A549 (cell line): ENCODE data around the gene MAN2C1. TPM values are rescaled to one million over a fixed set of nuclear protein-coding genes. Genes with fewer than 3 reads are reported as not detected.
"Not testable (repeated sequence)": the region's sequence is repeated elsewhere in the genome, so short reads cannot be mapped to it uniquely, and the experiment has no call there.

ENCODE experiments used
- ATAC-seq, 2 experiments: fragments of 200-7000 bp in 1 of 2; fragments of >200 bp in 1 of 2; cut with Nextera tagmentation in 1 of 2; cut with Tn5 transposase in 1 of 2; 3 replicates each; pipeline versions ENCODE4 v1.8.0 to v1.9.1; 2018 to 2020; ENCODE audit warnings: mild to moderate bottlenecking in 1 of 2, moderate library complexity in 1 of 2
- CTCF ChIA-PET: fragments of 300-600 bp; sonication (Branson Sonifier 250); formaldehyde crosslinking; extraction: SDS; loops from one replicate; lab custom pipeline; 2021; ENCODE audit warnings: antibody characterized with exemption, inconsistent platforms; lab: Yijun Ruan, JAX
- POLR2A ChIA-PET: fragments of 350-600 bp; formaldehyde crosslinking; extraction: SDS; loops from one replicate; lab custom pipeline; 2021; ENCODE audit warnings: antibody characterized with exemption, inconsistent platforms; lab: Yijun Ruan, JAX
- DNase-seq, 2 experiments: peaks; one replicate each; pipeline versions ENCODE4 v3.0.0 to v3.0.0-alpha.2; 2011 to 2016; ENCODE audit warnings: low read depth in 1 of 2, low spot score in 1 of 2
- FAIRE-seq: peaks from 2 replicates; lab custom pipeline; 2011; peaks lifted over from hg19 to GRCh38; lab: Jason Lieb, UNC
- H3K27ac ChIP-seq, 2 experiments: fragments of >200 bp; sonication (Bioruptor Twin); formaldehyde crosslinking; 3 replicates each; pipeline ENCODE4 v1.5.1; 2016 to 2017
- H3K4me1 ChIP-seq: fragments of >200 bp; sonication (Bioruptor Twin); formaldehyde crosslinking; 3 replicates; pipeline ENCODE4 v1.6.1; 2016
- H3K4me2 ChIP-seq: fragments of >200 bp; sonication (Bioruptor Twin); formaldehyde crosslinking; 3 replicates; pipeline ENCODE4 v1.6.1; 2016
- H3K4me3 ChIP-seq: fragments of >200 bp; sonication (Bioruptor Twin); formaldehyde crosslinking; 3 replicates; pipeline ENCODE4 v1.5.1; 2016
- H3K9me3 ChIP-seq: fragments of >200 bp; sonication (Bioruptor Twin); formaldehyde crosslinking; 3 replicates; pipeline ENCODE4 v1.6.1; 2016
- CBX2 ChIP-seq: fragments of 200-600 bp; sonication (generic); IDR thresholded peaks from 2 replicates; pipeline ENCODE4 v1.6.1; 2016; ENCODE audit warnings: low read depth, mild to moderate bottlenecking, borderline replicate concordance
- CBX8 ChIP-seq: fragments of 200-600 bp; sonication (generic); IDR thresholded peaks from 2 replicates; pipeline ENCODE4 v1.6.1; 2016
- CHD4 ChIP-seq: fragments of 200-600 bp; sonication (generic); IDR thresholded peaks from 2 replicates; pipeline ENCODE4 v1.6.1; 2016; ENCODE audit warnings: antibody characterized with exemption, mild to moderate bottlenecking, borderline replicate concordance
- EHF ChIP-seq: fragments of 250-450 bp; sonication (Bioruptor Pico); IDR thresholded peaks from 2 replicates; pipeline ENCODE4 v1.5.0; 2020; ENCODE audit warnings: mild to moderate bottlenecking
- FOSL2 ChIP-seq, 2 experiments: fragments of 450-650 bp in 1 of 2; fragments of >200 bp in 1 of 2; sonication (Bioruptor Twin) in 1 of 2; formaldehyde crosslinking; IDR thresholded peaks; 2 replicates each; pipeline versions ENCODE4 v1.5.0 to v1.6.1; 2016 to 2020; ENCODE audit warnings: mild to moderate bottlenecking in 1 of 2, moderate library complexity in 1 of 2
- FOXS1 ChIP-seq: fragments of 250-450 bp; sonication (Bioruptor Pico); IDR thresholded peaks from 2 replicates; pipeline ENCODE4 v1.5.0; 2020; ENCODE audit warnings: mild to moderate bottlenecking, moderate library complexity
- GATA3 ChIP-seq: IDR thresholded peaks from 2 replicates; pipeline ENCODE4 v1.6.1; 2012; ENCODE audit warnings: borderline replicate concordance
- HEYL ChIP-seq: fragments of 250-450 bp; sonication (Bioruptor Pico); IDR thresholded peaks from 2 replicates; pipeline ENCODE4 v1.8.0; 2021; ENCODE audit warnings: mild to moderate bottlenecking, moderate library complexity
- HOXA7 ChIP-seq: fragments of 250-450 bp; sonication (Bioruptor Pico); IDR thresholded peaks from 2 replicates; pipeline ENCODE4 v1.5.0; 2020; ENCODE audit warnings: mild to moderate bottlenecking, moderate library complexity
- HOXB13 ChIP-seq: fragments of 250-450 bp; sonication (Bioruptor Pico); IDR thresholded peaks from 2 replicates; pipeline ENCODE4 v1.5.0; 2020; ENCODE audit warnings: low read depth, mild to moderate bottlenecking, moderate library complexity
- JUN ChIP-seq, 2 experiments: fragments of >200 bp; sonication (Bioruptor Twin); formaldehyde crosslinking; IDR thresholded peaks; 2 replicates in 1 of 2; 3 replicates in 1 of 2; pipeline ENCODE4 v1.6.1; 2016 to 2017
- JUNB ChIP-seq: fragments of >200 bp; sonication (Bioruptor Twin); formaldehyde crosslinking; IDR thresholded peaks from 2 replicates; pipeline ENCODE4 v1.6.1; 2016
- MAFK ChIP-seq: fragments of 450-650 bp; IDR thresholded peaks from 2 replicates; pipeline ENCODE4 v1.6.1; 2014; ENCODE audit not compliant: partially characterized antibody
- MAZ ChIP-seq: fragments of 150-350 bp; IDR thresholded peaks from 2 replicates; pipeline ENCODE4 v1.6.1; 2014; ENCODE audit warnings: antibody characterized with exemption, low read depth, low read length, borderline replicate concordance
- MYC ChIP-seq: IDR thresholded peaks from 2 replicates; pipeline ENCODE4 v1.6.1; 2012; ENCODE audit warnings: mild to moderate bottlenecking, inconsistent platforms, low read length, improper control_type of control experiment, borderline replicate concordance
- POLR2A ChIP-seq: IDR thresholded peaks from 2 replicates; pipeline ENCODE4 v1.6.1; 2012; ENCODE audit warnings: mild to moderate bottlenecking, low read length
- RFX5 ChIP-seq: fragments of 450-650 bp; IDR thresholded peaks from 2 replicates; pipeline ENCODE4 v1.7.1; 2014; ENCODE audit warnings: antibody characterized with exemption, mild to moderate bottlenecking, moderate library complexity
- ZC3H11A ChIP-seq: fragments of 450-650 bp; IDR thresholded peaks from 2 replicates; pipeline ENCODE4 v1.6.1; 2014; ENCODE audit warnings: antibody characterized with exemption, mild to moderate bottlenecking
- ZFP36 ChIP-seq: fragments of 450-650 bp; IDR thresholded peaks from 2 replicates; pipeline ENCODE4 v1.6.1; 2014; ENCODE audit warnings: borderline replicate concordance; ENCODE audit not compliant: partially characterized antibody
- WGBS: methylation state at CpG from one replicate; pipeline ENCODE4 v1.1.6; 2017; ENCODE audit errors: missing lambda C conversion rate; 5-methylcytosine and 5-hydroxymethylcytosine counted together
- polyA plus RNA-seq, 4 experiments: library from polyadenylated mRNA; depleted of rRNA in 3 of 4; stranded (reverse); fragments of >200 nt; fragmentation: RNase III in 1 of 4; extraction: RNeasy Plus Mini Kit Qiagen cat#74134 plus additional on column Dnase treatment in 1 of 4; gene quantifications; 2 replicates in 3 of 4; 3 replicates in 1 of 4; pipeline ENCODE4 v1.2.3, GENCODE V29; 2011 to 2017
- TF ChIP-seq, protein P1 (sequence below): IDR thresholded peaks from 2 replicates; pipeline ENCODE4 v1.6.1; 2012; ENCODE audit warnings: low read depth, borderline replicate concordance
- TF ChIP-seq, protein P2 (sequence below): fragments of 200-600 bp; sonication (generic); IDR thresholded peaks from 2 replicates; pipeline ENCODE4 v1.6.1; 2016; ENCODE audit warnings: antibody characterized with exemption, mild to moderate bottlenecking, moderate library complexity
- TF ChIP-seq, protein P3 (sequence below): IDR thresholded peaks from 2 replicates; pipeline ENCODE4 v1.6.1; 2012
- TF ChIP-seq, protein P4 (sequence below): fragments of 450-650 bp; IDR thresholded peaks from 2 replicates; pipeline ENCODE4 v1.6.1; 2014; ENCODE audit warnings: antibody characterized with exemption

Gene MAN2C1
- polyA plus RNA-seq, 2 of the 4 experiments (the other 2 are of a cell fraction): 47.7 to 117 TPM

DNA sequence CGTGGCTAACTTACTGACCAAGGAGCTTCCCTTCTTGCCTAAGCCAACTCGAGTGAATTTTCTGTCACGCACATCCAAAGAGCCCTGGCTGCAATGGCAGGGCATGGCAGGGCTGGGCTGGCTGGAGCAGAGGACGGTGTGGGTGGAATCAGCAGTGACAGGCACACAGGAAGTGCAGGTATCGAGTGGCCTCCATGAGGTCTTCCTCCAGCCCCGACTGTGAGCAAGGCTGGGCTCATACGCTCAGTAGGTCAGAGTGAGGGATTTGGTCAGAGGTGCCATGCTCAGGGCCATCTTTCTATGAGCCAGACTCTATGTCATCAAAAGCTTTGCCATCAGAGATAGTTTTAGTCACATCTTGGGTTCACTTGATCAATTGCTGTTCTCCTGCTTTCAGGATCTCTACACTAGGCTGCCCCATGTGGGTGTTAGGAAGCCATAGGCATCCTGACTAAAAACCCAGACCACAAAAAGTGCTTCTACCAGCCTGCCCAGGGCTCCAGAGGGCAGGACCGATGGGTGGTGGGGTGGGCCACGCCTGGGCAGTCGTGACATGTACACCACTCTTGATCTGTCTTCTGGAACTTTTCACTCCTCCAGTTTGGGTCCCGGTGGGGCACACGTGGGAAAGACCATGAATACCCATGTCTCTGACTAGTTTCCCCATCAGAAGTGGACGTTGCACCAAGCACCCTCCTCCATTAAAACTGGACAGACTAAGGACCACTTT, 55.1 kb downstream of the MAN2C1 start (continued):
- no peak for TF ChIP-seq GATA3
- TF ChIP-seq RFX5: no peak
- TF ChIP-seq FOSL2 (IDR thresholded peaks at IDR 0.05): no peak
- no peak for TF ChIP-seq FOSL2 (CRISPR knock-in tag; IDR thresholded peaks at IDR 0.05)
- no peak for TF ChIP-seq HOXA7
- TF ChIP-seq HEYL: no peak
- TF ChIP-seq, all 56 proteins: peak for 0

DNA sequence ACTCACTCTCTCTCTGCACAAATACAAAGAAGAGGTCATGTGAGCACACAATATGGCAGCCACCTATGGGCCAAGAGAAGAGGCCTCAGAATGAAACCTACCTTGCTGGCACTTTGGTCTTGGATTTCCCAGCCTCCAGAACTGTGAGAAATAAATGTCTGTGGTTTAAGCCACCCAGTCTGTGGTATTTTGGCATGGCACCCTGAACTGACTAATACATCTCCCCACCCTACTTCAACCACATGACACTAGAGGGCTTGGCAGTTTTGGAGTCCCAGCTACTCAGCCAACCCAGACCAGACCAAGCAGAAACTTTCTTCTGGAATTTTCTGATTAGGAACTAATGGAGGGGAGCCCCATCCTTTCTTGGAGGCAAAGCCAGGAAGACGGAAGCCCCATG, 55.9 kb downstream of the MAN2C1 start:
- H3K27ac ChIP-seq, FAIRE-seq, DNase-seq, POLR2A ChIA-PET, H3K9me3 ChIP-seq, H3K4me2 ChIP-seq, ATAC-seq, H3K4me1 ChIP-seq, H3K4me3 ChIP-seq: not testable (repeated sequence)
- 92% methylated on average over 1 of the region's 1 CpG for WGBS
- CTCF ChIA-PET: interaction anchor here (0.7 to 2.2 kb wide), 4 partner anchors 18 to 542 kb away, joined by 3 to 5 read pairs (median 4); no protein-coding TSS in a partner anchor

DNA sequence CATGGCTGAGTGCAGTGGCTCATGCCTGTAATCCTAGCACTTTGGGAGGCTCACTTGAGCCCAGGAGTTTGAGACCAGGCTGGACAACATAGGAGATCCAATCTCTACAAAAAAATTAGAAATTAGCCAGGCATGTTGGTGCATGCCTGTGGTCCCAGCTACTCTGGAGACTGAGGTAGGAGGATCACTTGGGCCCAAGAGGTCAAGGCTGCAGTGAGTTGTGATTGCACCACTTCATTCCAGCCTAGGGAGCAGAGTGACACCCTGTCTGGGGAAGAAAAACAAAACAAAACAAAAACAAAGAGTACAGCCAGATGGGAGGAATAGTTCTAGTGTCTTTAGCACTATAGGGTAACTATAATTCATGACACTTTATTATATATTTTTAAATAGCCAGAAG, 58.7 kb downstream of the MAN2C1 start:
- no peak for TF ChIP-seq ZC3H11A
- TF ChIP-seq JUN (IDR thresholded peaks at IDR 0.05): no peak
- TF ChIP-seq POLR2A: no peak
- no peak for TF ChIP-seq EHF (CRISPR knock-in tag)
- TF ChIP-seq MAFK: no peak
- no peak for TF ChIP-seq CHD4
- TF ChIP-seq, protein P1, sequence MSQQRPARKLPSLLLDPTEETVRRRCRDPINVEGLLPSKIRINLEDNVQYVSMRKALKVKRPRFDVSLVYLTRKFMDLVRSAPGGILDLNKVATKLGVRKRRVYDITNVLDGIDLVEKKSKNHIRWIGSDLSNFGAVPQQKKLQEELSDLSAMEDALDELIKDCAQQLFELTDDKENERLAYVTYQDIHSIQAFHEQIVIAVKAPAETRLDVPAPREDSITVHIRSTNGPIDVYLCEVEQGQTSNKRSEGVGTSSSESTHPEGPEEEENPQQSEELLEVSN: no peak
- no peak for TF ChIP-seq CBX2
- no peak for TF ChIP-seq HEYL
- no peak for TF ChIP-seq MAZ
- TF ChIP-seq, protein P2, sequence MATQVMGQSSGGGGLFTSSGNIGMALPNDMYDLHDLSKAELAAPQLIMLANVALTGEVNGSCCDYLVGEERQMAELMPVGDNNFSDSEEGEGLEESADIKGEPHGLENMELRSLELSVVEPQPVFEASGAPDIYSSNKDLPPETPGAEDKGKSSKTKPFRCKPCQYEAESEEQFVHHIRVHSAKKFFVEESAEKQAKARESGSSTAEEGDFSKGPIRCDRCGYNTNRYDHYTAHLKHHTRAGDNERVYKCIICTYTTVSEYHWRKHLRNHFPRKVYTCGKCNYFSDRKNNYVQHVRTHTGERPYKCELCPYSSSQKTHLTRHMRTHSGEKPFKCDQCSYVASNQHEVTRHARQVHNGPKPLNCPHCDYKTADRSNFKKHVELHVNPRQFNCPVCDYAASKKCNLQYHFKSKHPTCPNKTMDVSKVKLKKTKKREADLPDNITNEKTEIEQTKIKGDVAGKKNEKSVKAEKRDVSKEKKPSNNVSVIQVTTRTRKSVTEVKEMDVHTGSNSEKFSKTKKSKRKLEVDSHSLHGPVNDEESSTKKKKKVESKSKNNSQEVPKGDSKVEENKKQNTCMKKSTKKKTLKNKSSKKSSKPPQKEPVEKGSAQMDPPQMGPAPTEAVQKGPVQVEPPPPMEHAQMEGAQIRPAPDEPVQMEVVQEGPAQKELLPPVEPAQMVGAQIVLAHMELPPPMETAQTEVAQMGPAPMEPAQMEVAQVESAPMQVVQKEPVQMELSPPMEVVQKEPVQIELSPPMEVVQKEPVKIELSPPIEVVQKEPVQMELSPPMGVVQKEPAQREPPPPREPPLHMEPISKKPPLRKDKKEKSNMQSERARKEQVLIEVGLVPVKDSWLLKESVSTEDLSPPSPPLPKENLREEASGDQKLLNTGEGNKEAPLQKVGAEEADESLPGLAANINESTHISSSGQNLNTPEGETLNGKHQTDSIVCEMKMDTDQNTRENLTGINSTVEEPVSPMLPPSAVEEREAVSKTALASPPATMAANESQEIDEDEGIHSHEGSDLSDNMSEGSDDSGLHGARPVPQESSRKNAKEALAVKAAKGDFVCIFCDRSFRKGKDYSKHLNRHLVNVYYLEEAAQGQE: no peak
- TF ChIP-seq CBX8: no peak
- TF ChIP-seq FOXS1 (CRISPR knock-in tag): no peak
- no peak for TF ChIP-seq MYC
- TF ChIP-seq, protein P3, sequence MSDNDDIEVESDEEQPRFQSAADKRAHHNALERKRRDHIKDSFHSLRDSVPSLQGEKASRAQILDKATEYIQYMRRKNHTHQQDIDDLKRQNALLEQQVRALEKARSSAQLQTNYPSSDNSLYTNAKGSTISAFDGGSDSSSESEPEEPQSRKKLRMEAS: no peak
- TF ChIP-seq JUNB: no peak
- TF ChIP-seq, protein P4, sequence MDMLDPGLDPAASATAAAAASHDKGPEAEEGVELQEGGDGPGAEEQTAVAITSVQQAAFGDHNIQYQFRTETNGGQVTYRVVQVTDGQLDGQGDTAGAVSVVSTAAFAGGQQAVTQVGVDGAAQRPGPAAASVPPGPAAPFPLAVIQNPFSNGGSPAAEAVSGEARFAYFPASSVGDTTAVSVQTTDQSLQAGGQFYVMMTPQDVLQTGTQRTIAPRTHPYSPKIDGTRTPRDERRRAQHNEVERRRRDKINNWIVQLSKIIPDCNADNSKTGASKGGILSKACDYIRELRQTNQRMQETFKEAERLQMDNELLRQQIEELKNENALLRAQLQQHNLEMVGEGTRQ: no peak
- no peak for TF ChIP-seq ZFP36
- no peak for TF ChIP-seq HOXB13
- TF ChIP-seq, all 56 proteins: peak for 0
- H3K4me1 ChIP-seq: peaks cover 6% of the 10 kb centered on the region; the same call in 2 of the 3 replicates
- H3K4me2 ChIP-seq: no peak overlapping the region
- no peak overlapping the region for H3K4me3 ChIP-seq
- CTCF ChIA-PET: interaction anchor here (1.0 to 3.0 kb wide), 3 partner anchors 10 to 280 kb away, joined by 4 to 27 read pairs (median 4); no protein-coding TSS in a partner anchor
- FAIRE-seq: no peak
- no peak for DNase-seq
- H3K27ac ChIP-seq: no peak overlapping the region
- no peak for ATAC-seq
- H3K9me3 ChIP-seq: no peaks in the 10 kb centered on the region
- POLR2A ChIA-PET: no interaction called here
